ENCODE data around the gene NAGPA.
A peak's percentile ranks its signal among the peaks of the same experiment; 100 is the strongest.

Gene NAGPA

GRCh38 chr16:5026664-5027063 is 7.1 kb downstream of the NAGPA start:
- DNase-seq: no peak

GRCh38 chr16:5025171-5025632 is 8.5 kb downstream of the NAGPA start:
- peak; percentile 44 for DNase-seq

GRCh38 chr16:5024632-5025031 is 9.1 kb downstream of the NAGPA start:
- peak; percentile 64 for DNase-seq

GRCh38 chr16:5022521-5022920 is 11.2 kb downstream of the NAGPA start:
- DNase-seq: no peak

- no peak for DNase-seq
These were observed 13.2 kb downstream of the NAGPA start for GRCh38 chr16:5020551-5020950.

- DNase-seq: no peak
These were observed 14.0 kb downstream of the NAGPA start for GRCh38 chr16:5019775-5020174.

- no peak for DNase-seq
These were observed 14.9 kb downstream of the NAGPA start for GRCh38 chr16:5018793-5019192.

GRCh38 chr16:5017678-5017969 is 16.1 kb downstream of the NAGPA start:
- no peak for DNase-seq

GRCh38 chr16:5016967-5017677 is 16.6 kb downstream of the NAGPA start:
- DNase-seq: no peak

- no peak for DNase-seq
These were observed 17.8 kb downstream of the NAGPA start for GRCh38 chr16:5015887-5016286.

GRCh38 chr16:5015351-5015750 is 18.4 kb downstream of the NAGPA start:
- DNase-seq: no peak

- no peak for DNase-seq
These were observed 20.8 kb downstream of the NAGPA start for GRCh38 chr16:5012887-5013286.

GRCh38 chr16:5011637-5012036 is 22.1 kb downstream of the NAGPA start:
- no peak for DNase-seq

GRCh38 chr16:5010576-5011329 is 23.0 kb downstream of the NAGPA start:
- DNase-seq: no peak

- no peak for DNase-seq
These were observed 25.4 kb downstream of the NAGPA start for GRCh38 chr16:5008311-5008731.

- DNase-seq: no peak
These were observed 26.5 kb downstream of the NAGPA start for GRCh38 chr16:5007256-5007655.

GRCh38 chr16:5006348-5007193 is 27.2 kb downstream of the NAGPA start:
- DNase-seq: no peak

GRCh38 chr16:5005916-5006315 is 27.8 kb downstream of the NAGPA start:
- no peak for DNase-seq

- DNase-seq: no peak
These were observed 29.4 kb downstream of the NAGPA start for GRCh38 chr16:5004311-5004710.

GRCh38 chr16:5003828-5004227 is 29.9 kb downstream of the NAGPA start:
- DNase-seq: no peak

- no peak for DNase-seq
These were observed 30.5 kb downstream of the NAGPA start for GRCh38 chr16:5003211-5003610.

- no peak for DNase-seq
These were observed 31.0 kb downstream of the NAGPA start for GRCh38 chr16:5002699-5003143.

- DNase-seq: no peak
These were observed 31.7 kb downstream of the NAGPA start for GRCh38 chr16:5001986-5002385.

- DNase-seq: no peak
These were observed 32.2 kb downstream of the NAGPA start for GRCh38 chr16:5001571-5001970.

All from NCI-H1436 (cell line).